Suprapubic skin (tissue), 4 donors: ENCODE results near the gene UQCRHL. TPM values are rescaled to one million over a fixed set of nuclear protein-coding genes. Genes with fewer than 3 reads are reported as not detected.

Source experiments
- DNase-seq, 2 donors: peaks; one replicate each; pipeline ENCODE4 v3.0.0-alpha.2; 2019; ENCODE audit warnings: low spot score in 2 of 2
- H3K27ac ChIP-seq: fragments of 200-600 bp; sonication (generic); one replicate; pipeline ENCODE4 v1.5.1; 2019
- H3K27me3 ChIP-seq: fragments of 200-600 bp; sonication (generic); one replicate; pipeline ENCODE4 v1.5.1; 2019
- H3K36me3 ChIP-seq: fragments of 200-600 bp; sonication (generic); one replicate; pipeline ENCODE4 v1.5.1; 2019
- H3K4me1 ChIP-seq: fragments of 200-600 bp; sonication (generic); one replicate; pipeline ENCODE4 v1.5.1; 2019
- H3K4me3 ChIP-seq: fragments of 200-600 bp; sonication (generic); one replicate; pipeline ENCODE4 v1.5.1; 2019; ENCODE audit warnings: mild to moderate bottlenecking
- H3K9me3 ChIP-seq: fragments of 200-600 bp; sonication (generic); one replicate; pipeline ENCODE4 v1.5.1; 2019
- CTCF ChIP-seq, 2 donors: fragments of 200-600 bp in 1 of 2; fragments of 450-650 bp in 1 of 2; sonication (generic) in 1 of 2; IDR thresholded peaks; one replicate each; pipeline ENCODE4 v1.5.1; 2016 to 2019; ENCODE audit warnings: antibody characterized with exemption in 2 of 2, mild to moderate bottlenecking in 1 of 2, moderate library complexity in 1 of 2
- EP300 ChIP-seq: sonication (generic); formaldehyde crosslinking; IDR thresholded peaks from one replicate; pipeline ENCODE4 v1.6.1; 2017; ENCODE audit warnings: antibody characterized with exemption
- POLR2A ChIP-seq, 2 donors: fragments of 450-650 bp; IDR thresholded peaks; one replicate each; pipeline ENCODE4 v1.6.1; 2017; ENCODE audit warnings: antibody characterized with exemption in 2 of 2, mild to moderate bottlenecking in 2 of 2, moderate library complexity in 2 of 2
- POLR2AphosphoS5 ChIP-seq, 3 donors: sonication (generic); formaldehyde crosslinking; IDR thresholded peaks; one replicate each; pipeline ENCODE4 v1.6.1; 2017; ENCODE audit warnings: antibody characterized with exemption in 3 of 3
- WGBS: methylation state at CpG from one replicate; pipeline ENCODE4 v1.1.5; 2018; 5-methylcytosine and 5-hydroxymethylcytosine counted together
- total RNA-seq, 4 donors: library from RNA; depleted of rRNA; stranded (reverse); fragments of >200 nt; gene quantifications; one replicate each; pipeline ENCODE4 v1.1.0, GENCODE V29; 2016

The UQCRHL gene
- total RNA-seq, 4 donors from 2014 or later, result 0.68 to 3.2 (median 1.3) TPM

- H3K4me1 ChIP-seq, result peaks cover 40% of the 10 kb centered on the region
- no peaks in the 10 kb centered on the region for H3K36me3 ChIP-seq
- DNase-seq, result no peak
- no peaks in the 10 kb centered on the region for H3K9me3 ChIP-seq
- no peak overlapping the region for H3K27ac ChIP-seq
- no peak overlapping the region for H3K4me3 ChIP-seq
- H3K27me3 ChIP-seq, result no peaks in the 10 kb centered on the region
- TF ChIP-seq CTCF (IDR thresholded peaks at IDR 0.05) (no peak), POLR2AphosphoS5 (IDR thresholded peaks at IDR 0.05) (no peak), EP300 (no peak), POLR2A (IDR thresholded peaks at IDR 0.05) (no peak)
Measured at GRCh38 chr1:15825800-15826199, 18.4 kb upstream of the UQCRHL start.

- Histone ChIP-seq H3K36me3 (no peaks in the 10 kb centered on the region), H3K27me3 (no peaks in the 10 kb centered on the region), H3K4me3 (no peak overlapping the region), H3K4me1 (peaks cover 22% of the 10 kb centered on the region), H3K27ac (no peak overlapping the region), H3K9me3 (no peaks in the 10 kb centered on the region)
- WGBS, result 62% methylated on average over 3 of the region's 3 CpGs
- no peak for TF ChIP-seq EP300
- TF ChIP-seq POLR2A (IDR thresholded peaks at IDR 0.05), result no peak
- no peak for TF ChIP-seq CTCF (IDR thresholded peaks at IDR 0.05)
- TF ChIP-seq POLR2AphosphoS5 (IDR thresholded peaks at IDR 0.05), result no peak
- no peak for DNase-seq
Measured at GRCh38 chr1:15820478-15820877, 13.0 kb upstream of the UQCRHL start.

GRCh38 chr1:15816674-15817073 is 9.2 kb upstream of the UQCRHL start:
- H3K36me3 ChIP-seq, result no peaks in the 10 kb centered on the region
- no peaks in the 10 kb centered on the region for H3K27me3 ChIP-seq
- peaks cover 15% of the 10 kb centered on the region for H3K4me1 ChIP-seq
- TF ChIP-seq CTCF (IDR thresholded peaks at IDR 0.05), result no peak
- TF ChIP-seq EP300, result no peak
- TF ChIP-seq POLR2A (IDR thresholded peaks at IDR 0.05), result no peak
- TF ChIP-seq POLR2AphosphoS5 (IDR thresholded peaks at IDR 0.05), result no peak
- DNase-seq, result no peak
- no peak overlapping the region for H3K27ac ChIP-seq
- 36% methylated on average over 5 of the region's 5 CpGs for WGBS
- H3K4me3 ChIP-seq, result no peak overlapping the region
- no peaks in the 10 kb centered on the region for H3K9me3 ChIP-seq

GRCh38 chr1:15810073-15810472 is 2.6 kb upstream of the UQCRHL start:
- no peaks in the 10 kb centered on the region for H3K36me3 ChIP-seq
- no peak for DNase-seq
- WGBS, result 48% methylated on average over 1 of the region's 1 CpG
- no peaks in the 10 kb centered on the region for H3K27me3 ChIP-seq
- TF ChIP-seq EP300 (no peak), CTCF (IDR thresholded peaks at IDR 0.05) (no peak), POLR2AphosphoS5 (IDR thresholded peaks at IDR 0.05) (no peak), POLR2A (IDR thresholded peaks at IDR 0.05) (no peak)
- peak overlapping the region; percentile 38 for H3K27ac ChIP-seq
- H3K4me1 ChIP-seq, result no peaks in the 10 kb centered on the region
- no peak overlapping the region for H3K4me3 ChIP-seq
- no peaks in the 10 kb centered on the region for H3K9me3 ChIP-seq

- DNase-seq, result no peak
- no peaks in the 10 kb centered on the region for H3K27me3 ChIP-seq
- H3K27ac ChIP-seq, result no peak overlapping the region
- TF ChIP-seq POLR2AphosphoS5 (IDR thresholded peaks at IDR 0.05) (no peak), EP300 (no peak), CTCF (IDR thresholded peaks at IDR 0.05) (no peak), POLR2A (IDR thresholded peaks at IDR 0.05) (no peak)
- H3K36me3 ChIP-seq, result no peaks in the 10 kb centered on the region
- H3K4me3 ChIP-seq, result no peak overlapping the region
- WGBS, result 57% methylated on average over 1 of the region's 1 CpG
- H3K9me3 ChIP-seq, result no peaks in the 10 kb centered on the region
- H3K4me1 ChIP-seq, result no peaks in the 10 kb centered on the region
Measured at GRCh38 chr1:15808955-15809354, 1.5 kb upstream of the UQCRHL start.
